Measurements from ENCODE around the gene PRTN3. TPM values are rescaled to one million over a fixed set of nuclear protein-coding genes. Genes with fewer than 3 reads are reported as not detected.

PRTN3 gene
- polyA plus RNA-seq, 1 of the 3 experiments (the other 2 are of a cell fraction) = not detected

- Histone ChIP-seq H4K20me1 (ENCODE audit: insufficient read depth) (no peaks in the 10 kb centered on the region), H3K9me3 (no peaks in the 10 kb centered on the region), H3K27me3 (ENCODE audit: insufficient read depth) (no peaks in the 10 kb centered on the region), H3K9me2 (no peaks in the 10 kb centered on the region), H3K4me1 (ENCODE audit: control insufficient read depth in 1 of 2, insufficient read depth in 2 of 2, low read depth in 1 of 2, low read length in 1 of 2) (peaks cover 4 to 12% of the 10 kb centered on the region in 2 experiments; a peak in 2 of 4 replicates), H3K79me2 (ENCODE audit: insufficient read depth) (no peaks in the 10 kb centered on the region), H3K4me2 (no peak overlapping the region), H3F3A (replicated peaks; ENCODE audit: insufficient read depth) (peaks cover 18% of the 10 kb centered on the region), H2AFZ (ENCODE audit: low read depth) (no peak overlapping the region), H3K36me3 (replicated peaks in 1 of 2; ENCODE audit: control insufficient read depth in 1 of 2, insufficient read depth in 2 of 2, low read length in 1 of 2) (peaks cover 0 to 27% of the 10 kb centered on the region in 2 experiments), H3K27ac (ENCODE audit: low read depth in 2 of 2, low read length in 1 of 2) (no peak overlapping the region), H3K4me3 (ENCODE audit: low read depth in 2 of 2, low read length in 1 of 2) (no peak overlapping the region), H3K9ac (no peak overlapping the region)
- no peak for DNase-seq
- no peak for TF ChIP-seq RAD21 (IDR thresholded peaks at IDR 0.05; ENCODE audit: low read length)
- POLR2A ChIA-PET = no interaction called here
- CTCF ChIA-PET = interaction anchor here (0.7 kb wide), 1 partner anchor 19 kb away, joined by 4 read pairs; no protein-coding TSS in a partner anchor
- WGBS (ENCODE audit: low lambda C conversion rate) = 91% methylated on average over 34 of the region's 38 CpGs
These were observed 26.0 kb downstream of the PRTN3 start for GRCh38 chr19:866769-867300.

- Histone ChIP-seq H2AFZ (ENCODE audit: low read depth) (no peak overlapping the region), H3K36me3 (replicated peaks in 1 of 2; ENCODE audit: control insufficient read depth in 1 of 2, insufficient read depth in 2 of 2, low read length in 1 of 2) (peaks cover 0 to 27% of the 10 kb centered on the region in 2 experiments), H3K9me3 (no peaks in the 10 kb centered on the region), H3K27ac (ENCODE audit: low read depth in 2 of 2, low read length in 1 of 2) (no peak overlapping the region), H3F3A (replicated peaks; ENCODE audit: insufficient read depth) (peaks cover 23% of the 10 kb centered on the region), H3K9ac (no peak overlapping the region), H3K4me2 (no peak overlapping the region), H4K20me1 (ENCODE audit: insufficient read depth) (no peaks in the 10 kb centered on the region), H3K4me1 (ENCODE audit: control insufficient read depth in 1 of 2, insufficient read depth in 2 of 2, low read depth in 1 of 2, low read length in 1 of 2) (peaks cover 4 to 16% of the 10 kb centered on the region in 2 experiments; a peak in 2 of 4 replicates), H3K9me2 (no peaks in the 10 kb centered on the region), H3K4me3 (ENCODE audit: low read depth in 2 of 2, low read length in 1 of 2) (no peak overlapping the region), H3K27me3 (ENCODE audit: insufficient read depth) (no peaks in the 10 kb centered on the region), H3K79me2 (ENCODE audit: insufficient read depth) (no peaks in the 10 kb centered on the region)
- CTCF ChIA-PET = interaction anchor here (1.0 kb wide), 1 partner anchor 115 kb away, joined by 3 read pairs; no protein-coding TSS in a partner anchor
- DNase-seq = no peak
- POLR2A ChIA-PET = no interaction called here
- TF ChIP-seq MEF2A (IDR thresholded peaks at IDR 0.05; ENCODE audit: borderline replicate concordance, low read depth) (no peak), NRF1 (IDR thresholded peaks at IDR 0.05; ENCODE audit: low read depth, low read length) (no peak), TCF12 (IDR thresholded peaks at IDR 0.05) (no peak), JUND (IDR thresholded peaks at IDR 0.05) (no peak), FOXM1 (IDR thresholded peaks at IDR 0.05; ENCODE audit: low read depth) (no peak)
- WGBS (ENCODE audit: low lambda C conversion rate) = 81% methylated on average over 8 of the region's 16 CpGs
These were observed 26.5 kb downstream of the PRTN3 start for GRCh38 chr19:867301-867793.

GRCh38 chr19:867855-868457 is 27.2 kb downstream of the PRTN3 start:
- H3K9ac ChIP-seq = no peak overlapping the region
- CTCF ChIA-PET = interaction anchor here (1.0 kb wide), 1 partner anchor 114 kb away, joined by 3 read pairs; no protein-coding TSS in a partner anchor
- no peaks in the 10 kb centered on the region for H3K9me2 ChIP-seq
- no peak overlapping the region for H3K4me2 ChIP-seq
- TF ChIP-seq CHD2 (IDR thresholded peaks at IDR 0.05; ENCODE audit: low read length, partially characterized antibody) = no peak
- TF ChIP-seq USF1 (IDR thresholded peaks at IDR 0.05; ENCODE audit: borderline replicate concordance, low read depth) = no peak
- TF ChIP-seq FOXJ3 (CRISPR knock-in tag; IDR thresholded peaks at IDR 0.05) = no peak
- no peak for TF ChIP-seq FOXM1 (IDR thresholded peaks at IDR 0.05; ENCODE audit: low read depth)
- no peak for TF ChIP-seq RAD21 (IDR thresholded peaks at IDR 0.05; ENCODE audit: low read length)
- TF ChIP-seq RCOR1 (IDR thresholded peaks at IDR 0.05; ENCODE audit: low read length) = no peak
- no peak for TF ChIP-seq EP300 (IDR thresholded peaks at IDR 0.05; ENCODE audit: borderline replicate concordance in 1 of 2, low read depth in 1 of 2, low read length in 1 of 2)
- no peak for TF ChIP-seq SMC3 (IDR thresholded peaks at IDR 0.05; ENCODE audit: low read depth, low read length)
- TF ChIP-seq NRF1 (IDR thresholded peaks at IDR 0.05; ENCODE audit: low read depth, low read length) = no peak
- no peak for TF ChIP-seq FOSL2 (IDR thresholded peaks at IDR 0.05; ENCODE audit: borderline replicate concordance, low read depth)
- no peak for TF ChIP-seq JUND (IDR thresholded peaks at IDR 0.05)
- TF ChIP-seq PBX3 (IDR thresholded peaks at IDR 0.05) = no peak
- TF ChIP-seq CTCF (IDR thresholded peaks at IDR 0.05) = no peak
- no peak for TF ChIP-seq TCF12 (IDR thresholded peaks at IDR 0.05)
- TF ChIP-seq TAF1 (IDR thresholded peaks at IDR 0.05; ENCODE audit: borderline replicate concordance, low read depth, low read length) = no peak
- TF ChIP-seq MEF2A (IDR thresholded peaks at IDR 0.05; ENCODE audit: borderline replicate concordance, low read depth) = no peak
- TF ChIP-seq RFX5 (IDR thresholded peaks at IDR 0.05; ENCODE audit: low read length) = no peak
- H3K27ac ChIP-seq (ENCODE audit: low read depth in 2 of 2, low read length in 1 of 2) = no peak overlapping the region
- no peak for DNase-seq
- H3K4me1 ChIP-seq (ENCODE audit: control insufficient read depth in 1 of 2, insufficient read depth in 2 of 2, low read depth in 1 of 2, low read length in 1 of 2) = peaks cover 4 to 16% of the 10 kb centered on the region in 2 experiments; a peak in 2 of 4 replicates
- no peaks in the 10 kb centered on the region for H3K79me2 ChIP-seq (ENCODE audit: insufficient read depth)
- H3K27me3 ChIP-seq (ENCODE audit: insufficient read depth) = no peaks in the 10 kb centered on the region
- peaks cover 24% of the 10 kb centered on the region for H3F3A ChIP-seq (replicated peaks; ENCODE audit: insufficient read depth)
- H2AFZ ChIP-seq (ENCODE audit: low read depth) = no peak overlapping the region
- POLR2A ChIA-PET = no interaction called here
- peaks cover 0 to 27% of the 10 kb centered on the region in 2 experiments for H3K36me3 ChIP-seq (replicated peaks in 1 of 2; ENCODE audit: control insufficient read depth in 1 of 2, insufficient read depth in 2 of 2, low read length in 1 of 2)
- H3K9me3 ChIP-seq = no peaks in the 10 kb centered on the region
- no peak overlapping the region for H3K4me3 ChIP-seq (ENCODE audit: low read depth in 2 of 2, low read length in 1 of 2)
- H4K20me1 ChIP-seq (ENCODE audit: insufficient read depth) = no peaks in the 10 kb centered on the region
- 97% methylated on average over 26 of the region's 39 CpGs for WGBS (ENCODE audit: low lambda C conversion rate)

Measured in SK-N-SH (cell line).